GM23338 (cell line): Measurements from ENCODE around the gene OIP5.

Experiments used
- CREB1 ChIP-seq: fragments of 250-450 bp; sonication (Bioruptor Pico); IDR thresholded peaks from 2 replicates; pipeline ENCODE4 v1.5.0; 2020; ENCODE audit warnings: low read depth, mild to moderate bottlenecking, moderate library complexity
- CTCF ChIP-seq, 2 experiments: fragments of 200-600 bp in 1 of 2; sonication (generic) in 1 of 2; conservative IDR thresholded peaks; 2 replicates each; pipeline versions ENCODE4 v1.5.1 to v1.6.1; 2016 to 2017; ENCODE audit warnings: antibody characterized with exemption in 2 of 2, low read depth in 2 of 2, mild to moderate bottlenecking in 2 of 2, moderate library complexity in 1 of 2
- ETS1 ChIP-seq: IDR thresholded peaks from 2 replicates; pipeline ENCODE4 v1.6.1; 2016; ENCODE audit warnings: antibody characterized with exemption
- EZH2 ChIP-seq: fragments of 200-600 bp; sonication (generic); IDR thresholded peaks from one replicate; pipeline ENCODE4 v1.8.0; 2017; ENCODE audit warnings: antibody characterized with exemption, mild to moderate bottlenecking, low read depth; ENCODE audit not compliant: unreplicated experiment
- JUNB ChIP-seq: IDR thresholded peaks from one replicate; pipeline ENCODE4 v1.6.1; 2016; ENCODE audit warnings: antibody characterized with exemption; ENCODE audit not compliant: unreplicated experiment
- POLR2AphosphoS5 ChIP-seq: IDR thresholded peaks from 2 replicates; pipeline ENCODE4 v1.6.1; 2016; ENCODE audit warnings: antibody characterized with exemption, low read depth
- REST ChIP-seq: IDR thresholded peaks from one replicate; pipeline ENCODE4 v1.6.1; 2018; ENCODE audit warnings: antibody characterized with exemption; ENCODE audit not compliant: unreplicated experiment
- STAT1 ChIP-seq: IDR thresholded peaks from one replicate; pipeline ENCODE4 v1.6.1; 2016; ENCODE audit warnings: antibody characterized with exemption; ENCODE audit not compliant: unreplicated experiment
- ZNF114 ChIP-seq: fragments of 250-450 bp; sonication (Bioruptor Pico); IDR thresholded peaks from 2 replicates; pipeline ENCODE4 v1.5.0; 2020; ENCODE audit warnings: mild to moderate bottlenecking, moderate library complexity
- ZNF331 ChIP-seq: fragments of 250-450 bp; sonication (Bioruptor Pico); IDR thresholded peaks from 2 replicates; pipeline ENCODE4 v1.5.0; 2020; ENCODE audit warnings: low read depth, mild to moderate bottlenecking, moderate library complexity

GRCh38 chr15:41285285-41285684, 47.1 kb downstream of the OIP5 start:
- TF ChIP-seq CTCF (conservative IDR thresholded peaks at IDR 0.05; ENCODE audit: low read depth in 2 of 2): no peak
- no peak for TF ChIP-seq REST
- 0 out of 2 replicates have a peak, but pooled peaks have one; percentile 20 for TF ChIP-seq POLR2AphosphoS5
- TF ChIP-seq CREB1 (CRISPR knock-in tag): no peak
- TF ChIP-seq ETS1: no peak
- no peak for TF ChIP-seq EZH2
- TF ChIP-seq JUNB: no peak
- no peak for TF ChIP-seq ZNF331
- no peak for TF ChIP-seq ZNF114 (CRISPR knock-in tag)
- TF ChIP-seq STAT1: no peak
